K562 (cell line): ENCODE results near the gene NAB1. TPM values are rescaled to one million over a fixed set of nuclear protein-coding genes. Genes with fewer than 3 reads are reported as not detected.

Experiments
- CCNT2 ChIP-seq: IDR thresholded peaks from 2 replicates; pipeline ENCODE4 v1.6.1; 2011; ENCODE audit warnings: borderline replicate concordance, low read depth, mild to moderate bottlenecking, moderate library complexity, mixed read lengths, low read length; ENCODE audit not compliant: insufficient read length; ENCODE audit errors: extremely low read depth
- CSDE1 ChIP-seq, 2 experiments: fragments of 450-650 bp; IDR thresholded peaks; 2 replicates each; pipeline ENCODE4 v1.6.1; 2016; ENCODE audit warnings: mild to moderate bottlenecking in 1 of 2
- FIP1L1 ChIP-seq: fragments of 200-400 bp; formaldehyde crosslinking; IDR thresholded peaks from 2 replicates; pipeline ENCODE4 v1.6.1; 2018; ENCODE audit warnings: mild to moderate bottlenecking, low read depth, low read length; ENCODE audit not compliant: poor library complexity, severe bottlenecking
- HMG20A ChIP-seq: fragments of 450-650 bp; formaldehyde crosslinking; conservative IDR thresholded peaks from 2 replicates; pipeline ENCODE4 v1.4.0; 2020; ENCODE audit warnings: mild to moderate bottlenecking, mixed read lengths
- LCOR ChIP-seq: sonication (generic); formaldehyde crosslinking; IDR thresholded peaks from 2 replicates; pipeline ENCODE4 v1.8.0; 2022; ENCODE audit warnings: mild to moderate bottlenecking, missing genetic modification reagents
- MBD1 ChIP-seq: fragments of 250-450 bp; sonication (Bioruptor Pico); IDR thresholded peaks from 2 replicates; pipeline ENCODE4 v1.8.0; 2022; ENCODE audit warnings: inconsistent platforms
- MIER1 ChIP-seq: fragments of 450-650 bp; IDR thresholded peaks from 2 replicates; pipeline ENCODE4 v1.6.1; 2016; ENCODE audit warnings: antibody characterized with exemption, mild to moderate bottlenecking, low read depth
- NEUROD1 ChIP-seq: fragments of 150-350 bp; IDR thresholded peaks from 2 replicates; pipeline ENCODE4 v1.6.1; 2014; ENCODE audit warnings: borderline replicate concordance, low read length, low read depth; ENCODE audit not compliant: partially characterized antibody
- NFIC ChIP-seq: fragments of 450-650 bp; IDR thresholded peaks from 2 replicates; pipeline ENCODE4 v1.6.1; 2017; ENCODE audit warnings: mild to moderate bottlenecking, inconsistent platforms
- POLR2G ChIP-seq: fragments of 200-400 bp; formaldehyde crosslinking; IDR thresholded peaks from 2 replicates; pipeline ENCODE4 v1.6.1; 2017; ENCODE audit warnings: low read depth, mild to moderate bottlenecking, antibody characterized with exemption, low read length, moderate library complexity
- POLR2H ChIP-seq: IDR thresholded peaks from 2 replicates; pipeline ENCODE4 v1.6.1; 2016; ENCODE audit warnings: missing genetic modification characterization, low read depth, mild to moderate bottlenecking, control low read depth, missing compliant biosample characterization, moderate library complexity
- RBBP5 ChIP-seq: fragments of 200-600 bp; sonication (generic); IDR thresholded peaks from 2 replicates; pipeline ENCODE4 v1.6.1; 2012; ENCODE audit warnings: borderline replicate concordance, mild to moderate bottlenecking, low read length, control low read depth, inconsistent platforms; ENCODE audit not compliant: insufficient read depth, poor library complexity, severe bottlenecking
- SIN3A ChIP-seq, 2 experiments: fragments of 150-350 bp in 1 of 2; IDR thresholded peaks; 2 replicates each; pipeline ENCODE4 v1.6.1; 2011 to 2016; ENCODE audit warnings: borderline replicate concordance in 2 of 2, low read depth in 2 of 2, low read length in 2 of 2, mild to moderate bottlenecking in 2 of 2, moderate library complexity in 2 of 2; ENCODE audit not compliant: control insufficient read depth in 1 of 2
- TARDBP ChIP-seq: fragments of 450-650 bp; IDR thresholded peaks from 2 replicates; pipeline ENCODE4 v1.6.1; 2016
- THRAP3 ChIP-seq: fragments of 450-650 bp; IDR thresholded peaks from 2 replicates; pipeline ENCODE4 v1.6.1; 2016; ENCODE audit warnings: mild to moderate bottlenecking, inconsistent platforms, borderline replicate concordance
- ZBTB7A ChIP-seq: IDR thresholded peaks from 2 replicates; pipeline ENCODE4 v1.6.1; 2011; ENCODE audit warnings: low read depth, mild to moderate bottlenecking, low read length, moderate library complexity, borderline replicate concordance; ENCODE audit not compliant: control insufficient read depth
- ZFP91 ChIP-seq: sonication (generic); formaldehyde crosslinking; IDR thresholded peaks from 2 replicates; pipeline ENCODE4 v1.8.0; 2022; ENCODE audit warnings: mild to moderate bottlenecking, missing genetic modification reagents
- ZNF277 ChIP-seq: fragments of 250-450 bp; sonication (Bioruptor Pico); IDR thresholded peaks from 2 replicates; pipeline ENCODE4 v1.8.0; 2022; ENCODE audit warnings: inconsistent platforms, mild to moderate bottlenecking, moderate library complexity, borderline replicate concordance
- ZNF395 ChIP-seq: fragments of 200-800 bp; sonication (Bioruptor generic); IDR thresholded peaks from 2 replicates; pipeline ENCODE4 v1.6.1; 2017; ENCODE audit warnings: missing genetic modification characterization, missing compliant biosample characterization
- ZNF644 ChIP-seq: fragments of 200-800 bp; sonication (Bioruptor generic); IDR thresholded peaks from 2 replicates; pipeline ENCODE4 v1.6.1; 2016; ENCODE audit warnings: low read depth, missing genetic modification characterization, missing compliant biosample characterization
- polyA plus RNA-seq, 8 experiments: library from polyadenylated mRNA; depleted of rRNA in 4 of 8; stranded (reverse) in 5 of 8; unstranded in 3 of 8; fragments of >200 nt; fragmentation: Nextera tagmentation in 2 of 8; fragmentation: Illumina TruSeq in 1 of 8; extraction: Ambion mirVana in 2 of 8; extraction: Trizol in 1 of 8; gene quantifications; 2 replicates each; pipeline versions ENCODE4 v1.2.1 to v1.2.3, GENCODE V29; 2011 to 2014; ENCODE audit warnings: inconsistent platforms in 1 of 8, missing spikeins in 1 of 8
- total RNA-seq, 7 experiments: library from RNA; depleted of rRNA in 6 of 7; stranded (reverse); fragments of >200 nt in 6 of 7; fragmentation: Illumina TruSeq in 2 of 7; extraction: Trizol in 2 of 7; gene quantifications; 2 replicates each; pipeline versions ENCODE4 v1.2.1 to v1.2.3, GENCODE V29; 2011 to 2021; ENCODE audit warnings: low replicate concordance in 1 of 7

Gene NAB1
- total and polyA plus RNA-seq, 9 of the 15 experiments (the other 6 are each of a cell fraction or from before 2014, with no cell fraction given) = 3.1 to 23.0 (median 16.3) TPM

GRCh38 chr2:190649035-190649797 lies at the start of gene NAB1 (continued):
- TF ChIP-seq RBBP5 (peak; percentile 85), ZNF277 (no peak), ZBTB7A (peak; percentile 39; the same call in 1 of the 2 replicates), SIN3A (IDR thresholded peaks at IDR 0.05; ENCODE audit: borderline replicate concordance in 2 of 2, control insufficient read depth in 1 of 2, low read depth in 2 of 2, low read length in 2 of 2) (peak in 1 of 2 experiments; percentile 32; a peak in 1 of 4 replicates), MBD1 (CRISPR knock-in tag) (no peak), CSDE1 (IDR thresholded peaks at IDR 0.05) (no peak), ZFP91 (CRISPR knock-in tag) (no peak), LCOR (CRISPR knock-in tag) (0 out of 2 replicates have a peak, but pooled peaks have one; percentile 27), POLR2G (peak; percentile 73), TARDBP (no peak), FIP1L1 (peak; percentile 78), ZNF644 (no peak), ZNF395 (CRISPR knock-in tag) (no peak), NFIC (no peak), NEUROD1 (no peak), CCNT2 (no peak), MIER1 (no peak), HMG20A (no peak), THRAP3 (no peak), POLR2H (tag) (no peak)
